Measurements from ENCODE around the gene FEN1. TPM values are rescaled to one million over a fixed set of nuclear protein-coding genes. Genes with fewer than 3 reads are reported as not detected.

Gene FEN1
- total RNA-seq, 1 donor from 2014 or later = 13.8 TPM

DNA sequence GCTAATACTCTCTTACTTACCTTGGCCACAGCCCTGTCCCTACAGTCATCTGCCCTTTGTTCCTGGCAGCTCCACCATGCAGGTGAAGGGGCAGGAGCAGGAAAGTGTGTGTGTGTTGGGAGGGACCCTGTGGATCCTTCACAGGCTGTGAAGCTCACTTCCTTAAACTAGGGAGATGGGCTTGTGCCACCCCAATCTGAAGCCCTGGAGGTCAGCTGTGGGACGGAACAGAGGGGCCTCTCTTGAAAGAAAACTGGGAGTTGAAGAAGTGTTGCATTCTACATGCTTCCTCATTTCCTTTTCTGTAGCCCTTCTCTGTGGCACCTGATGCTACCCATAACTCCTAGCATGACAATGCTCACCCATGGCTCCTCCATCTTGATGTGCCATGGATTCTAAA, 12.4 kb downstream of the FEN1 start:
- no peaks in the 10 kb centered on the region for H3K4me1 Mint-ChIP-seq (ENCODE audit: low read depth, unreplicated experiment)
- H3K36me3 Mint-ChIP-seq (ENCODE audit: low read depth, unreplicated experiment) = peaks cover 22% of the 10 kb centered on the region
- no peak overlapping the region for H3K4me3 Mint-ChIP-seq (ENCODE audit: unreplicated experiment)
- H4K20me1 ChIP-seq (ENCODE audit: insufficient read depth, low read length) = peaks cover 7% of the 10 kb centered on the region
- H3K9me3 Mint-ChIP-seq (ENCODE audit: unreplicated experiment) = no peaks in the 10 kb centered on the region
- DNase-seq (ENCODE audit: low read depth) (no peak), FAIRE-seq (no peak)
- H3K27me3 Mint-ChIP-seq (ENCODE audit: low read depth, unreplicated experiment) = no peaks in the 10 kb centered on the region
- no peak overlapping the region for H3K9ac ChIP-seq (ENCODE audit: low read length)
- TF ChIP-seq, protein P1, sequence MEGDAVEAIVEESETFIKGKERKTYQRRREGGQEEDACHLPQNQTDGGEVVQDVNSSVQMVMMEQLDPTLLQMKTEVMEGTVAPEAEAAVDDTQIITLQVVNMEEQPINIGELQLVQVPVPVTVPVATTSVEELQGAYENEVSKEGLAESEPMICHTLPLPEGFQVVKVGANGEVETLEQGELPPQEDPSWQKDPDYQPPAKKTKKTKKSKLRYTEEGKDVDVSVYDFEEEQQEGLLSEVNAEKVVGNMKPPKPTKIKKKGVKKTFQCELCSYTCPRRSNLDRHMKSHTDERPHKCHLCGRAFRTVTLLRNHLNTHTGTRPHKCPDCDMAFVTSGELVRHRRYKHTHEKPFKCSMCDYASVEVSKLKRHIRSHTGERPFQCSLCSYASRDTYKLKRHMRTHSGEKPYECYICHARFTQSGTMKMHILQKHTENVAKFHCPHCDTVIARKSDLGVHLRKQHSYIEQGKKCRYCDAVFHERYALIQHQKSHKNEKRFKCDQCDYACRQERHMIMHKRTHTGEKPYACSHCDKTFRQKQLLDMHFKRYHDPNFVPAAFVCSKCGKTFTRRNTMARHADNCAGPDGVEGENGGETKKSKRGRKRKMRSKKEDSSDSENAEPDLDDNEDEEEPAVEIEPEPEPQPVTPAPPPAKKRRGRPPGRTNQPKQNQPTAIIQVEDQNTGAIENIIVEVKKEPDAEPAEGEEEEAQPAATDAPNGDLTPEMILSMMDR (IDR thresholded peaks at IDR 0.05; ENCODE audit: insufficient read depth, low read depth, low read length) = no peak
- TF ChIP-seq EZH2 (IDR thresholded peaks at IDR 0.05; ENCODE audit: insufficient read depth, low read length) = no peak
- peaks cover 3% of the 10 kb centered on the region for H3K79me2 ChIP-seq (ENCODE audit: insufficient read depth, low read length)
- no peak overlapping the region for H3K4me3 ChIP-seq (ENCODE audit: insufficient read depth, low read depth, low read length)
- H3K27me3 ChIP-seq (ENCODE audit: insufficient read depth, low read length) = no peaks in the 10 kb centered on the region
- no peaks in the 10 kb centered on the region for H3K9me3 ChIP-seq (ENCODE audit: insufficient read depth, low read depth, low read length)
- no peak overlapping the region for H3K4me2 ChIP-seq (ENCODE audit: low read length)
- no peak overlapping the region for H3K27ac Mint-ChIP-seq (ENCODE audit: unreplicated experiment)
- peaks cover 5% of the 10 kb centered on the region for H3K4me1 ChIP-seq (ENCODE audit: insufficient read depth, low read length)
- H3K36me3 ChIP-seq (ENCODE audit: insufficient read depth, low read length) = peaks cover 36% of the 10 kb centered on the region
- no peak overlapping the region for H2AFZ ChIP-seq (ENCODE audit: low read depth, low read length)
- no peak overlapping the region for H3K27ac ChIP-seq (ENCODE audit: low read depth, low read length)

DNA sequence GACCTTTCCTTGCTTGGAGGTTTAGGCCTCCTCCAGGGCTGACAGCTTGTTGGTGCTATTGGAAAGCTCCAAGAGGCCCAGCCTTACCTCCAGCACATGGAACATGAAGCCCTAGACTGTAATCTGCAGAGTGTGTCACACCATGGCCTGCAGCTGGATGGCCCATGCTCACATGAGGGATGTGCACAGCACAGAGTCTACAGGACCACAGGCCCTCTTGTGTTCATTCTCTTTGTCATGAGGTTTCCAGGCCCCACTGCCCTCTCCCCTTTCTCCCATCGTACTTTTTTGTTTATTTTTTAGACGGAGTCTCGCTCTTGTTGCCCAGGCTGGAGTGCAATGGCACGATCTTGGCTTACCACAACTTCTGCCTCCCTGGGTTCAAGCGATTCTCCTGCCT, 14.1 kb downstream of the FEN1 start:
- Mint-ChIP-seq H3K9me3 (ENCODE audit: unreplicated experiment) (no peaks in the 10 kb centered on the region), H3K36me3 (ENCODE audit: low read depth, unreplicated experiment) (peaks cover 32% of the 10 kb centered on the region), H3K27me3 (ENCODE audit: low read depth, unreplicated experiment) (no peaks in the 10 kb centered on the region), H3K4me3 (ENCODE audit: unreplicated experiment) (no peak overlapping the region), H3K27ac (ENCODE audit: unreplicated experiment) (no peak overlapping the region), H3K4me1 (ENCODE audit: low read depth, unreplicated experiment) (no peaks in the 10 kb centered on the region)
- FAIRE-seq = no peak
- H4K20me1 ChIP-seq (ENCODE audit: insufficient read depth, low read length) = peaks cover 7% of the 10 kb centered on the region
- no peak for DNase-seq (ENCODE audit: low read depth)
- no peak overlapping the region for H3K9ac ChIP-seq (ENCODE audit: low read length)
- H3K4me3 ChIP-seq (ENCODE audit: insufficient read depth, low read depth, low read length) = no peak overlapping the region
- H3K4me1 ChIP-seq (ENCODE audit: insufficient read depth, low read length) = peaks cover 5% of the 10 kb centered on the region
- H3K27ac ChIP-seq (ENCODE audit: low read depth, low read length) = no peak overlapping the region
- no peaks in the 10 kb centered on the region for H3K9me3 ChIP-seq (ENCODE audit: insufficient read depth, low read depth, low read length)
- H2AFZ ChIP-seq (ENCODE audit: low read depth, low read length) = no peak overlapping the region
- no peaks in the 10 kb centered on the region for H3K27me3 ChIP-seq (ENCODE audit: insufficient read depth, low read length)
- no peaks in the 10 kb centered on the region for H3K79me2 ChIP-seq (ENCODE audit: insufficient read depth, low read length)
- TF ChIP-seq, protein P1 (IDR thresholded peaks at IDR 0.05; ENCODE audit: insufficient read depth, low read depth, low read length) = no peak
- TF ChIP-seq EZH2 (IDR thresholded peaks at IDR 0.05; ENCODE audit: insufficient read depth, low read length) = no peak
- no peak overlapping the region for H3K4me2 ChIP-seq (ENCODE audit: low read length)
- H3K36me3 ChIP-seq (ENCODE audit: insufficient read depth, low read length) = peaks cover 38% of the 10 kb centered on the region

DNA sequence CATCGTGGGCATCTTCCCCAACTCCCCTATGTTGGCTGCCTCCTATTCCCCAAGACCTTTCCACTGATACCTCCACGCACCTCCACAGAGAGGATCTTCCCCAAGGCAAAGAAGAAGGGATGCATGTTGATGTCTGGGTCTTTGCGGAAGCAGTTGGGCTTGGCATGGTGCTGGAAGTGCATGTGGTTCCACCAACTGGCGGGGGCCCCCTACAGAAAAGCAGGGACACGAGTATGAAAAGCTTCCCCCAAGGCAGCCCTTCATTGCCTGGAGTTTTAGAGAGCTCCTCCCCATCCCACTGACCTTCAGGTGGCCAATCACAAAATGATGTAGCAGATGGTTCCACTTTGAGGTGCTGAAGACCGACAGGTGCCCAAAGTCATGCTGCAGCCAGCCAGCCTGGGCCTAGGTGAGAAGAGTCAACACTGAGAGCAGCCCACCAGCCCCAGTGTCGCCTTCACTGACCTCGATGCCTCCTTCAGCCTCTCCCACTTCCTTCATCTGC, 18.0 kb downstream of the FEN1 start:
- Mint-ChIP-seq H3K9me3 (ENCODE audit: unreplicated experiment) (no peaks in the 10 kb centered on the region), H3K27ac (ENCODE audit: unreplicated experiment) (no peak overlapping the region), H3K4me3 (ENCODE audit: unreplicated experiment) (no peak overlapping the region), H3K27me3 (ENCODE audit: low read depth, unreplicated experiment) (no peaks in the 10 kb centered on the region), H3K4me1 (ENCODE audit: low read depth, unreplicated experiment) (no peaks in the 10 kb centered on the region), H3K36me3 (ENCODE audit: low read depth, unreplicated experiment) (peaks cover 23% of the 10 kb centered on the region)
- H3K9me3 ChIP-seq (ENCODE audit: insufficient read depth, low read depth, low read length) = no peaks in the 10 kb centered on the region
- no peak overlapping the region for H3K4me2 ChIP-seq (ENCODE audit: low read length)
- H4K20me1 ChIP-seq (ENCODE audit: insufficient read depth, low read length) = no peaks in the 10 kb centered on the region
- H3K27me3 ChIP-seq (ENCODE audit: insufficient read depth, low read length) = no peaks in the 10 kb centered on the region
- no peak overlapping the region for H3K27ac ChIP-seq (ENCODE audit: low read depth, low read length)
- peaks cover 21% of the 10 kb centered on the region for H3K36me3 ChIP-seq (ENCODE audit: insufficient read depth, low read length)
- no peak overlapping the region for H3K9ac ChIP-seq (ENCODE audit: low read length)
- no peak overlapping the region for H2AFZ ChIP-seq (ENCODE audit: low read depth, low read length)
- DNase-seq (ENCODE audit: low read depth) (no peak), FAIRE-seq (no peak)
- peaks cover 6% of the 10 kb centered on the region for H3K79me2 ChIP-seq (ENCODE audit: insufficient read depth, low read length)
- H3K4me3 ChIP-seq (ENCODE audit: insufficient read depth, low read depth, low read length) = no peak overlapping the region
- peaks cover 3% of the 10 kb centered on the region for H3K4me1 ChIP-seq (ENCODE audit: insufficient read depth, low read length)
- no peak for TF ChIP-seq EZH2 (IDR thresholded peaks at IDR 0.05; ENCODE audit: insufficient read depth, low read length)
- TF ChIP-seq, protein P1 (IDR thresholded peaks at IDR 0.05; ENCODE audit: insufficient read depth, low read depth, low read length) = no peak
